Midbrain (tissue), 1 donor: ENCODE results near the gene ZMAT1.
A peak's percentile ranks its signal among the peaks of the same experiment; 100 is the strongest.
"Not testable (repeated sequence)": the region's sequence is repeated elsewhere in the genome, so short reads cannot be mapped to it uniquely, and the experiment has no call there.

Source experiments
- DNase-seq: peaks from one replicate; lab custom pipeline; 2025; lab: John Stamatoyannopoulos, UW

The ZMAT1 gene

DNA sequence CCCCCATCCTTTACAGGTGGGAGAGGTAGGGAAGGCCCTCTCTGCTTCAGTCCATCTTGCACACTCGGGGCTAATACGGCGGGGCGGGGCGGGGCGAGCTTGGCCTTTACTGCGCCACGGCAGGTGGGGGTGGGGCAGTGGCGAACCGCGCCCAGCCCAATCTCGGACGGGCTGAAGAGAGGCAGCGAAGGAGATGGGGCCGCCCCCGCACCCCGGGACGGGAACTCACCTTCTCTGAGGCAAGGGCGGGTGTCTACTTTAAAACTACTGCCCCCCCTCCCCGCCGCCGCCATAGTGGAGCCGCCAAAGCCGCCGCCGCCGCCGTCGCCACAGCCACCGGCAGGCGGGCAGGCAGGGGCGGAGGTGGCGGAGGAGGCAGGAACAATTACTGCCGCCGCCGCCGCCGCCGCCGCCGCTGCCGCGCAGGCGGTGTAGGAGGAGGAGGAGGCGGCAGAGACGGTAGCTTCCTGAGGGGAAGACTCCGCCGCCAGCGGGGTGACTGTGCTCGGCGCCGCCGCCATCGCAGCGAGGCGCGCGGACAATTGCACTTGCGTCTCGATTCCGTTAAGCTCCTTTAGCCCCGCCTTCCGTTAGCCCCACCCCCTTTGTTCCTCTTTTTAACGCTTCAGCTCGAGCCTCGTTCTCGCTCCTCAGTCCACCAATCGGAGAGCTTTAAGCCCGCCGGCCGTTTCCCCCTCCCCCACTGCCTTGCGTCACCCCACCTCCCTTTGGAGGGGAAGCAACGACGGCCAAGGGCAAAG lies at the start of gene ZMAT1:
ZMAT1 (minus strand) TSS at position 540 of the 761 bp plus-strand sequence; CDS start at position 521, 19 bp downstream.
- peak; percentile 89 for DNase-seq

DNA sequence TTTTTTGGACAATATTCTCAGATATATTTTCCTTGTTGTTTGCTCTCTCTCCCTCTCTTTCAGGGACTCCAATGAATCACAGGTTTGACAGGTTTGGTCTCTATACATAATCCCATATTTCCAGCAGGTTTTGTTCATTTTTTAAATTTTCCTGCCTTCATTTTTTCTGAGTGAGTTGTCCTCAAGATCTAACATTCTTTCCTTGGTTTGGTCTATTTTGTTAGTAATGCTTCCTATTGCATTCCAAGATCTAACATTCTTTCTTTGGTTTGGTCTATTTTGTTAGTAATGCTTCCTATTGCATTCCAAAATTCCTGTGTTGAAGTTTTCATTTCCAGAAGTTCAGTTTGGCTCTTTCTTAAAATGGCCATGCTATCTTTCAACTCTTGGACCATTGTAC lies 45.3 kb upstream of the ZMAT1 start:
- DNase-seq = no peak

DNA sequence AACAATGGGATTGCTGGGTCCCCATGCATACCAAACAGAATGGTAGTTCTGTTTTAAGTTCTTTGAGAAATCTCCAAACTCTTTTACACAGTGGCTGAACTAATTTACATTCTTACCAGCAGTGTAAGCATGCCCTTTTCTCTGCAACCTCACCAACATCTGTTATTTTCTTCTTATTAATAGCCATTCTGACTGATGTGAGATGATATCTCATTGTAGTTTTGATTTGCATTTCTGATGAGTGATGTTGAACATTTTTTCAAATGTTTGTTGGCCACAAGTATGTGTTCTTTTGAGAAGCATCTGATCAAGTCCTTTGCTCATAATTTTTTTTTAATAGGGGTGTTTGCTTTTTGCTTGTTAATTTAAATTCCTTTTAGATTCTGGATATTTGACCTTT lies 41.2 kb upstream of the ZMAT1 start:
- no peak for DNase-seq

- not testable (repeated sequence) for DNase-seq
Measured at GRCh38 chrX:101964923-101965539, 33.2 kb upstream of the ZMAT1 start.

GRCh38 chrX:101958139-101958538 lies 26.3 kb upstream of the ZMAT1 start:
- DNase-seq = no peak

GRCh38 chrX:101957174-101957573 lies 25.3 kb upstream of the ZMAT1 start:
- DNase-seq = no peak

- DNase-seq = no peak
Measured at GRCh38 chrX:101956556-101956955, 24.7 kb upstream of the ZMAT1 start.

DNA sequence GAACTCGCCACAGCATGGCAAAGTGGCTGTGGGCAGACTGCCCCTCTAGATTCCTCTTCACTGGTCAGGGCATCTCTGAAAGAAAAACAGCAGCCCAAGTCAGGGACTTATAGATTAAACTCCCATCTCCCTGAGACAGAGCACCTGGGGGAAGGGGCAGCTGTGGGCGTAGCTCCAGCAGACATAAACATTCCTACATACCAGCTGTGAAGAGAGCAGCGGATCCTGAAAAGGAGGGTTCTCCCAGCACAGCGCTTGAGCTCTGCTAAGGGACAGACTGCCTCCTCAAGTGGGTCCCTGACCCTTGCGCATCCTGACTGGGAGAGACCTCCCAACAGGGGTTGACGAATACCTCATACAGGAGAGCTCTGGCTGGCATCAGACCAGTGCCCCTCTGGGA lies 18.8 kb upstream of the ZMAT1 start:
- DNase-seq = no peak

DNA sequence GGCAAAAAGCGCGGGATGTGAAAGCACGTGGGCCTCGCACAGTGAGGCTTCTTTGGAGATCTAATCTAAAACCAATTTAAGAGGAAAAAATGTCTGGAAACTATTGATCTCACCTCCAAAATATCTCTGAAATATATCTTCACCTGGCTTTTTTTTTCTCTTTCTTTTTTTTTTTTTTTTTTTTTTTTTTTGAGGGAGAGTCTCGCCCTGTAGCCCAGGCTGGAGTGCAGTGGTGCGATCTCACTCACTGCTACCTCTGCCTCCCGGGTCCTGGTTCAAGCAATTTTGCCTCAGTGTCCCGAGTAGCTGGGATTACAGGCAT lies 383 bp upstream of the ZMAT1 start:
- DNase-seq = no peak

DNA sequence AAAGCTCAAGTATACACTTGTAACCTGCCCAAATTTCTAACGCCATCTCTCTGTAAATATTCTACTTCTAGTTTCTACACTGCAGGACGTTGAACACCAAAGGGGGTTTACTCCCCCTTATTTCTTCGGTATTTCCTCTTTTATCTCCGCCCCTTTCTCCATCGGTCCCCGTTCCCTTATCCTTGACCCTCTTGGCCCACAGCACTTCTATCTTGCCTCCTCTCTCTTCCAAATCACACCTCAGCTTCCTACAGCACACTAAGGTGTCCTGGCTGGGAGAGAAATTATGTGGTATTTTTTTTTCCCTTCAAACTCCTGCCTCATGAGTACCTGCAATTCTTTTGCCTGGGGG lies 715 bp downstream of the ZMAT1 start:
- no peak for DNase-seq

DNA sequence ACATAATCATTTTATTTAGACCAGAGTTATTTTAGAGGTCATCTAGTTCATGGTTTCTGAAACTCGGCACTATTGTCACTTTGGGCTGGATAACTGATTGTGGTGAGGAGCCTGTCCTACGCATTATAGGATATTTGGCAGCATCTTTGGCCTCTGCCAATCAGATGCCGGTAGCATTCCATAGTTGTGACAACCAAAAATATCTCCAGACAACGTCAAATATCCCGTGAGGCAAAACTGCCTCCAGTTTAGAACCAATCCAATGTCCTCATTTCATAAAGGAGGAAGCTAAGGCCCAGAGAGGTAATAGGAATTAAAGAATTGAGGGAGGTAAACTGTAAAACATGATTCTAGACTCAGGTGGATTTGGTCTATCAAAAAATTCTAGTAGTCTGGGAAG lies 6.1 kb downstream of the ZMAT1 start:
- no peak for DNase-seq

GRCh38 chrX:101918751-101919150 lies 13.1 kb downstream of the ZMAT1 start:
- no peak for DNase-seq

DNA sequence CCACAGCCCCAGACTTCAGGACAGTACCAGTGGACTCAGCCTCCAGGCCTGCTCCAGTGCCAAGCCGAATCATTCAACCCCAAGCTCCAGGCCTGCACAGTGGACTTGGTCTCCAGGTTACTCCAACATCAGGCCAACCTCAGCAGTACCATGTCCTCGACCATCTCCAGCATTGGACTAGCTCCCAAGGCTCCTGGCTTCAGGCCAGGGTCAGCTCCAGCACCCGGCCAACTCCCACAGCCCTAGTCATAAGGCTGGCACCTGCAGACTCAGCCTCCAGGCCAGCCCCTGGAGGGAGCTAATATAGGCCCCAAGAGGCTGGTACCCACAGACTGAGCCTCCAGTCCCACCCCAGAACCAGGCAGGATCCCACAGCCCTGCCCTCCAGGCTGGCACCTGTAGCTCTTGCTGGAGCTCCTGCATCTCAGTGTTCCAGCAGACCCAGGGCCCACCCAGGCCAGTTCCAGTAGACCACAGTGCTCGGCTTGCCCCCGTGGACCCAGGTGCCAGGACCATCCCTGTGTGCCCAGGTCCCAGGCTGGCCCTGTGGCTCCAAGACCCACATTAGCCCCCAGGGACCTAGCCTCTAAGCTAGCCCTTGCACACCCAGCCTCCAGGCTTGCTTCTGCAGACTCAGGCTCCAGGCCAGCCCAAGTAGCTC lies 25.6 kb downstream of the ZMAT1 start:
- no peak for DNase-seq

DNA sequence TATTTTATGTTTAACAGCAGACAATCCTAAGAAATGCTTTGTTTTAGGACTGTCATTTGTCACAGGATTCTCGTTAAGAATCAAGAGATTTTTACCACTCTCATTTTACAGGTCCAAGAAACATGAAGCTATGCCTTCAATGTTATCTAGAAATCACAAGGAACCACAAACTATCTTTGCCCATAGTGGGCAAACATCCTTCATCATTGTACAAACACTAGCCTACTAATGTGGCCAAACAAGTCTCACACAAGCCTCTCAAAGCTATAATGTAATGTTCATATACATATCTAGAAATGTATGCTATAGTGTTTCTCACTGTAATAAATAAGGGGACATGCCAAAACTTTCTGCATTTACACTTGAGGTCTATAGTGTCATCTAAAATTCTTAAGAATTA lies 26.8 kb downstream of the ZMAT1 start:
- DNase-seq = no peak
